Mucosa of descending colon (tissue), 3 donors: ENCODE measurements around the gene UGT2B17. TPM values are rescaled to one million over a fixed set of nuclear protein-coding genes. Genes with fewer than 3 reads are reported as not detected.

Source experiments
- ATAC-seq: fragments of 200-7000 bp; cut with Tn5 transposase; one replicate; pipeline ENCODE4 v1.9.1; 2020; ENCODE audit warnings: mild to moderate bottlenecking, moderate library complexity
- DNase-seq, 3 donors: peaks; one replicate each; pipeline ENCODE4 v3.0.0-alpha.2; 2020
- H3K36me3 ChIP-seq: fragments of 200-600 bp; one replicate; pipeline ENCODE4 v1.8.0; 2021; ENCODE audit warnings: low read depth, mild to moderate bottlenecking
- H3K4me1 ChIP-seq: fragments of 200-600 bp; one replicate; pipeline ENCODE4 v1.8.0; 2021; ENCODE audit warnings: low read depth, mild to moderate bottlenecking
- H3K4me3 ChIP-seq: fragments of 200-600 bp; one replicate; pipeline ENCODE4 v1.8.0; 2021; ENCODE audit warnings: mild to moderate bottlenecking
- H3K9me3 ChIP-seq: fragments of 200-600 bp; one replicate; pipeline ENCODE4 v1.8.0; 2021; ENCODE audit warnings: mild to moderate bottlenecking
- CTCF ChIP-seq: fragments of 200-600 bp; IDR thresholded peaks from one replicate; pipeline ENCODE4 v1.8.0; 2022; ENCODE audit warnings: antibody characterized with exemption, mild to moderate bottlenecking
- intact Hi-C, 2 donors: fragments of 100-400 bp; cut with DNase I in 1 of 2; cut with micrococcal nuclease in 1 of 2; formaldehyde crosslinking; loops; one replicate each; pipeline versions ENCODE4 v1.11.0 to v1.11.1; 2022; cut with DNase I, micrococcal nuclease
- total RNA-seq, 3 donors: library from RNA; stranded (reverse); fragmentation: NEBNext Ultra II Directional in 2 of 3; extraction: Animal tissue kit (Norgen Biotek cat#: 25700) in 2 of 3; gene quantifications; one replicate each; pipeline versions ENCODE4 v1.2.1 to v1.2.4, GENCODE V29; 2021 to 2023
- donor health status: DM: no; HTN: no; CAD: no; lungs with moderate emphysema.
- donor health status: DM: no; HTN: no; CAD: no.
- donor health status: DM: no; HTN: yes; CAD: no.

Gene UGT2B17
- total RNA-seq, 3 donors from 2014 or later, result 534 to 1,338 (median 703) TPM

- H3K9me3 ChIP-seq, result no peaks in the 10 kb centered on the region
- DNase-seq (no peak), ATAC-seq (no peak)
- H3K4me1 ChIP-seq, result no peaks in the 10 kb centered on the region
- H3K36me3 ChIP-seq, result no peaks in the 10 kb centered on the region
- no peak for TF ChIP-seq CTCF
- H3K4me3 ChIP-seq, result no peak overlapping the region
- intact Hi-C loops, result no loop called here
These were observed 30.1 kb upstream of the UGT2B17 start for GRCh38 chr4:68606240-68606639.

- no peaks in the 10 kb centered on the region for H3K9me3 ChIP-seq
- H3K4me3 ChIP-seq, result no peak overlapping the region
- ATAC-seq (no peak), DNase-seq (no peak)
- intact Hi-C loops, result no loop called here
- TF ChIP-seq CTCF, result no peak
- no peaks in the 10 kb centered on the region for H3K36me3 ChIP-seq
- H3K4me1 ChIP-seq, result no peaks in the 10 kb centered on the region
These were observed 23.0 kb upstream of the UGT2B17 start for GRCh38 chr4:68599150-68599549.

GRCh38 chr4:68597482-68597881 is 21.4 kb upstream of the UGT2B17 start:
- Histone ChIP-seq H3K4me1 (no peaks in the 10 kb centered on the region), H3K4me3 (no peak overlapping the region), H3K9me3 (no peaks in the 10 kb centered on the region), H3K36me3 (no peaks in the 10 kb centered on the region)
- no peak for DNase-seq
- ATAC-seq, result no peak
- no peak for TF ChIP-seq CTCF
- intact Hi-C loops, result no loop called here

GRCh38 chr4:68594678-68595077 is 18.6 kb upstream of the UGT2B17 start:
- DNase-seq, result no peak
- H3K4me1 ChIP-seq, result no peaks in the 10 kb centered on the region
- no peaks in the 10 kb centered on the region for H3K36me3 ChIP-seq
- intact Hi-C loops, result no loop called here
- no peaks in the 10 kb centered on the region for H3K9me3 ChIP-seq
- TF ChIP-seq CTCF, result no peak
- ATAC-seq, result no peak
- H3K4me3 ChIP-seq, result no peak overlapping the region

GRCh38 chr4:68593112-68593511 is 17.0 kb upstream of the UGT2B17 start:
- ATAC-seq, result no peak
- H3K36me3 ChIP-seq, result no peaks in the 10 kb centered on the region
- no peaks in the 10 kb centered on the region for H3K9me3 ChIP-seq
- intact Hi-C loops, result no loop called here
- no peak for TF ChIP-seq CTCF
- no peaks in the 10 kb centered on the region for H3K4me1 ChIP-seq
- no peak for DNase-seq
- H3K4me3 ChIP-seq, result no peak overlapping the region

GRCh38 chr4:68592673-68593072 is 16.6 kb upstream of the UGT2B17 start:
- TF ChIP-seq CTCF, result no peak
- H3K36me3 ChIP-seq, result no peaks in the 10 kb centered on the region
- H3K4me3 ChIP-seq, result no peak overlapping the region
- intact Hi-C loops, result no loop called here
- DNase-seq (no peak), ATAC-seq (no peak)
- H3K4me1 ChIP-seq, result no peaks in the 10 kb centered on the region
- no peaks in the 10 kb centered on the region for H3K9me3 ChIP-seq
